Ovary (tissue), 3 donors: ENCODE results near the gene P2RY14.

Experiments
- EP300 ChIP-seq: sonication (generic); formaldehyde crosslinking; IDR thresholded peaks from one replicate; pipeline ENCODE4 v1.6.1; 2017; ENCODE audit warnings: antibody characterized with exemption
- POLR2A ChIP-seq: fragments of 450-650 bp; IDR thresholded peaks from one replicate; pipeline ENCODE4 v1.6.1; 2017; ENCODE audit warnings: antibody characterized with exemption, mild to moderate bottlenecking, moderate library complexity
- TF ChIP-seq, protein P1 (sequence below), 3 donors: fragments of 450-650 bp in 2 of 3; fragments of 200-600 bp in 1 of 3; IDR thresholded peaks; one replicate each; pipeline versions ENCODE4 v1.5.1 to v1.8.0; 2016 to 2022; ENCODE audit warnings: antibody characterized with exemption in 3 of 3, mild to moderate bottlenecking in 1 of 3
- donor health status: DM: no; HTN: no; CAD: no.

DNA sequence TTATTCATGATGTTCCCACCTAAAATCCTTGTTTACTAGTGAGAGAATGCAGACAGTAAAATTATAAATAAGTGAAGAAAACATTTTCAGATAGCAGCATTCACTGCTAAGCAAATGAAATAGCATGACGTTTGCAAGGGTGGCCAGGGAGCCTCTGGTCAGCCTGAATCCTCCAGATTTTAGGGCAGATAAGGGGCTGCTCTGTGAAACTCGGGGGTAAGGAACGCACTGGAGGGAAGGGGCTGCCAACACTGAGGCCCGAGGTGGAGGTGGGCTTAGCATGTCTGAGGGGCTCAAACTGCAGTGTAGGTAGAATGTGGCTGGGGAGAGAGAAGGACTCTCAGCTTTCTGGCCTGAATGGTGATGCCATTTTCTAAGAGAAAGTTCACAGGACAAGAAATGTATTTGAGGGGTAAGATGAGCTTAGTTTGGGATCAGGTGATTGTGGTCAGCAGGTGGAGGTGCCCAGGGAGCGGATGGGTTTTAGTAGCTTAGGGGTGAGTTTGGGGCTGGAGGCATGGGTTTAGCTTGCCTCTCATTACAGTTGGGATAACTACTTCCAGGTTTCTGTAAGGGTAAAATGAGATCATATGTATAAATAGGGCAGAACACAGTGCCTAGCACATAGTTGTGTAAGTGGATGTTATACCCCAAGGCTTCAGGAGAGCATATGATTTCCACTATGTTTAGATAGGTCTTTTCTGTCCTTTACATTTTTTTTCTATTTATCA lies 95.8 kb downstream of the P2RY14 start:
- TF ChIP-seq, protein P1, sequence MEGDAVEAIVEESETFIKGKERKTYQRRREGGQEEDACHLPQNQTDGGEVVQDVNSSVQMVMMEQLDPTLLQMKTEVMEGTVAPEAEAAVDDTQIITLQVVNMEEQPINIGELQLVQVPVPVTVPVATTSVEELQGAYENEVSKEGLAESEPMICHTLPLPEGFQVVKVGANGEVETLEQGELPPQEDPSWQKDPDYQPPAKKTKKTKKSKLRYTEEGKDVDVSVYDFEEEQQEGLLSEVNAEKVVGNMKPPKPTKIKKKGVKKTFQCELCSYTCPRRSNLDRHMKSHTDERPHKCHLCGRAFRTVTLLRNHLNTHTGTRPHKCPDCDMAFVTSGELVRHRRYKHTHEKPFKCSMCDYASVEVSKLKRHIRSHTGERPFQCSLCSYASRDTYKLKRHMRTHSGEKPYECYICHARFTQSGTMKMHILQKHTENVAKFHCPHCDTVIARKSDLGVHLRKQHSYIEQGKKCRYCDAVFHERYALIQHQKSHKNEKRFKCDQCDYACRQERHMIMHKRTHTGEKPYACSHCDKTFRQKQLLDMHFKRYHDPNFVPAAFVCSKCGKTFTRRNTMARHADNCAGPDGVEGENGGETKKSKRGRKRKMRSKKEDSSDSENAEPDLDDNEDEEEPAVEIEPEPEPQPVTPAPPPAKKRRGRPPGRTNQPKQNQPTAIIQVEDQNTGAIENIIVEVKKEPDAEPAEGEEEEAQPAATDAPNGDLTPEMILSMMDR (IDR thresholded peaks at IDR 0.05), result no peak
- no peak for TF ChIP-seq EP300
- no peak for TF ChIP-seq POLR2A
